Activated CD4-positive, CD25-positive, alpha-beta regulatory T cell treated with anti-CD3 and anti-CD28 coated beads, Interleukin-2, amount 50 U/mL, for 72 hours (primary cell): Measurements from ENCODE around the gene TMOD3.

Source experiments
- DNase-seq: peaks from one replicate; pipeline ENCODE4 v3.0.0; 2021

The TMOD3 gene

DNA sequence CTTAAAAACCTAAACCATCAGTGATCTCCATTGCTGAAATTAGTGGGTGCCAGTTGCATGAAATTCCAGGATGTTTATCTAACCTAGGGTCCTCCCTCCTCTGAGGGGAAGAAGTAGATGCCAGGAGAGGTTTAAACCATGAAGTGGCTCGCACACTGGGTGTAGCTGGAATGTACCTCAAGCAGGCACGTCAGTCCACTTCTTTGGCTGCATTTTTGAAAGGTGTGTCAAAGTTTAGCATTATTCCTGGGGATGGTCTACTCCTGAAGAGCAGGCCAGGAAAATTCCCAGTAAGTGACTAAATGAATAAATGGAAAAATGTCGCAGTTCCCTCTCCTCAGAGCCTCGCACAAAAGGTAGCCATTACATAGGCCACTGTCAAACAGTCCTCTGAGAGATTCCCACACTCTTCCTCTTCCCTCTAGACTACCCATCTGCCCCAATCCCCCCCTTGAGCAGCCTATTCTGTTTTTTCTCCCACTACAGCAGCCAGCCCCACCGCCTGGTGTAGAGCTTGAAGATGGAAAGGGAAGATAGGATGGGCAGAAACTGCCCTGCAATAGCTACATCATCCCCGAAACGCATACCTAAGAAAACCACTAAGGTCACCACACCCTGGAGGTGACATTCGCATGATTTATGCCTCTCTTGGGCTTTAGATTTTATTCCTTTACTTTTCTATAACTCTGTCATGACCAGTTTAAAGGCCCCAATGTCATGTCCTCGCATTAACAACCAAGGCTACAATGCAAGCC is 655 bp upstream of the TMOD3 start:
- no peak for DNase-seq

DNA sequence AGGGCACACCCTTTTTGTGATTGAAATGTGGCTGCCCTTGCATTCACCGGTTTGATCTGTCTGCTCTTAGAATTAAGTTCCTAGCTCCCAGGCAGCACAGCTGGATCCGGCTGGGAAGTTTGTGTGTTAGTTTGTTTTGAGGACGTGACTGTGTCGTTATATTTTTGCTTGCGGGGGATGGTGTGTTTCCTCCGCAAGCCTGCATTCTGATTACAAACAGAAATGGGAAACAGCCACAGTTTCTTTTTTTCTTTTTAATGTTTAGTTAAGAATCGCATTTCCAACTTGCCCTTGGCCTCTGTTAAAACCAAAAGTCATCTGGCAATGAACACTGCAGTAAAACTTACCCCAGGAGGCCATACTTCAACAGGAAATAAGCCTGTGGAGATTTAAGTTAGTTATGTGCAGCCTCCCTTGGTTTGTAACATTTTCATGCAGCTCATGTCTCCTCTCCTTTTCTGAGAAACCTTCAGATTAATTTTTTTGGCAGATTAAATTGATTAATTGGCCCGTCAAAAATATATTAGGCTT is 888 bp downstream of the TMOD3 start:
- DNase-seq = no peak

DNA sequence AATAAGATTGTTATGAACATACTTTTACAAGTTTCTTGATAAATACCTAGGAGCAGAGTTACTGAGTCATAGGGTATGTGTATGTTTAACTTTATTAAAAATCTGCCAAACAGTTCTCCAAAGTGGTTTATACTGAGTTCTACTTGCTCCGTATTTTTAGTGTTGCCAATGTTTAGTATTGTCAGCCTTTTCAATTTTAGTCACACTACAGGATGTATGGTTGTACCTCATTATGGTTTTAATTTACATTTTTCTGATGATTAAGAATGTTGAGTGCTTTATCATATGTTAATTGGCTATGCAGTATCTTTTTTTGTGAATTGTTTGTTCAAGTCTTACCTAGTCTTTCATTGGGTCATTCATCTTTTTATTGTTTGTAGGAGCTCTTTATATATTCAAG is 4.3 kb downstream of the TMOD3 start:
- no peak for DNase-seq

DNA sequence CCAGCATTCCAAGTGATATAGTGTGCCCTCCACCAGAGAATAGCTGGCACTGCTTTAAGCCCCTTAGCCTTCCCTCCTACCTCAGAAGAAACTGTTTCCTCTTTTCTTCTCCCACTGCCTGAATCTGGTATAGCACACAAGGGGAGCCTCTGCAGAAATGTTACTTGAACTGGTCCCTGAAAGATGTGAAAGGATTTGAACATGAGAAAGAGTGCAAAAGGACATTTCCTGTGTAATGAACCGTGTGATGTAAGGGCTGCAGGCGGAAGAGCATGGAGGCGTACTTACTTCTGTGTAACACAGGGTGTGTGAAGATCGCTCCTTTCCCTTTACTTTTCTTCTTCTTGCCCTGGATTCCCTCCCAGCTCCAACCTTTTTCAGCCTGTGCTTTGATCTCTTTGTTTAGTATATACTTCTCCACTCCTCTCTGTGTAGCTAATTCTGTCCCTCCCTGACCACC is 8.4 kb downstream of the TMOD3 start:
- no peak for DNase-seq

DNA sequence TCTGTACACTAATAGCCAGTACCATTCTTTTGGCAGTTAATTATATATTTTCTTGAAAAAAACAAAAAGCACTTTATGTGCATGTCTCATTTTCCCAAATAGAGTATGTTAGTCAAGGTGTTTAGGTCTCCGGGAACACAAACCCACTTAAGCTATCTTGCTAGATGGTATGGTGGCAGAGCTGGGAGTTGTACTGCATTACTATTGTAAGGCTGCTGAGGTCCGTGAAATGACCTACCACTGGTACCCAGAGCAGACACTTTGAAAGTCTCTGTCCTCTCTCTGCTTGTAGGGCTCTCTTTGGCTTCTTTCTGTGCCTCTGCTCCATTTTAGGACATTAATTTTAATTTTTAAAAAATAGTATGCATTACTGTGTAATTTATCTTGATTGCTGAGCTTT is 8.8 kb downstream of the TMOD3 start:
- DNase-seq = no peak

DNA sequence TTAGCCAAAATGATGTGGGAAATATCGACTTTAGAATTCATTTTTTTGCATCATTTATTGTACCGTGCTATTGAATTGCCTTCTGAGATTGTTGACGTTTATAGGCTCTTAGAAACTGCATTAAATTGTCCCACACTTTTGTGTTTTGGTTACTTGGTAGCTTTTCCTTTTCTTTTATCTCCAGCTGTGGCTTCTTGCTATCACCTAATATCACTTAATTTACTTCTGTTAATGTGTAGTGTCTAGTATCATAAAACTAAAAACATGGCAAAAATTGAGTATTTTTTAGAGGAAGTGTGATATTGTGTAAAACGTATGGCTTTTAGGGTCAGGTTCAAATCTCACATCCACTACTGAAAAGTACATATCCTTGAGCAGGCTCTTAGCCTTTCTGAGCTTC is 11.2 kb downstream of the TMOD3 start:
- DNase-seq = no peak

DNA sequence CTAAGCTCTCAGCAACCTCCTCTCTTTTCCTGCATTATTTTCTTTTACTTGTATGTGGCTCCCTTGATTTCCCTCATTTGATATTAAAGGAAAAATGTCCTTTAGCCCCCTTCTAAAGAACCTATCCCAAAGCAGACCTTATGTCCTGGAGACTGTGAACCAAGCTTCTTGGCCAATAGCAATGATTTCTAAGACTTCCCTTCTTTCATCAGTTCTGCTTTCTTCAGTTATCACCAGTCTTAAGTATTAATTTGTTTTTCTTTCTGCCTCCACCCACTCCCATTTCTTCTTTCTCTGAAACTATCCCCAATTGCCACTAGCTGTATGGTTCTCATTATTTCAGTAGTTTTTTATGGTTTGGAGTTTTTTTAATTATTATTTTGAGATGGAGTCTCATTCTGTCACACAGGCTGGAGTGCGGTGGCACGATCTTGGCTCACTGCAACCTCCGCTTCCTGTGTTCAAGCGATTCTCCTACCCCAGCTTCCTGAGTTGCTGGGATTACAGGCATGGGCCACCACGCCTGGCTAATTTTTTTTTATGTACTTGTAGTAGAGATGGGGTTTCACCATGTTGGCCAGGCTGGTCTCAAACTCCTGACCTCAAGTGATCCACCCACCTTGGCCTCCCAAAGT is 12.1 kb downstream of the TMOD3 start:
- DNase-seq = no peak

DNA sequence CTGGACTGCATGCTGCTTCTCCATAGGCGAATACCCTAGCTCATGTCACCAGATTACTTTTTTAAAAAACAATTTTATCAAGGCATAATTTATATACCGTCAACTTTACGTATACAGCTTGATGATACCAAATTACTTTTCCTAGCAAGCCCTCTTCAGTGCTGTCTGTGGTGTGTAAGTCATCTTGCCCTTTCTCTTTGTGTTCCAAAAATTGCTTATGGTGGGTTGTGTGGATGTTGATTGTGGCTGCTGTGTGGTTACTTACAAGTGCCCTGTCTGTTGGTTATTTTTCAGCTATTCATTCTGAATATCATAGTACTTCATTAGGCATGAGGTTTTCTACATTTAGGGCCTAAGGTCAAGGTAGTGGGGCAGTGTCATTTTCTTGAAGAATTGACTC is 12.8 kb downstream of the TMOD3 start:
- no peak for DNase-seq

DNA sequence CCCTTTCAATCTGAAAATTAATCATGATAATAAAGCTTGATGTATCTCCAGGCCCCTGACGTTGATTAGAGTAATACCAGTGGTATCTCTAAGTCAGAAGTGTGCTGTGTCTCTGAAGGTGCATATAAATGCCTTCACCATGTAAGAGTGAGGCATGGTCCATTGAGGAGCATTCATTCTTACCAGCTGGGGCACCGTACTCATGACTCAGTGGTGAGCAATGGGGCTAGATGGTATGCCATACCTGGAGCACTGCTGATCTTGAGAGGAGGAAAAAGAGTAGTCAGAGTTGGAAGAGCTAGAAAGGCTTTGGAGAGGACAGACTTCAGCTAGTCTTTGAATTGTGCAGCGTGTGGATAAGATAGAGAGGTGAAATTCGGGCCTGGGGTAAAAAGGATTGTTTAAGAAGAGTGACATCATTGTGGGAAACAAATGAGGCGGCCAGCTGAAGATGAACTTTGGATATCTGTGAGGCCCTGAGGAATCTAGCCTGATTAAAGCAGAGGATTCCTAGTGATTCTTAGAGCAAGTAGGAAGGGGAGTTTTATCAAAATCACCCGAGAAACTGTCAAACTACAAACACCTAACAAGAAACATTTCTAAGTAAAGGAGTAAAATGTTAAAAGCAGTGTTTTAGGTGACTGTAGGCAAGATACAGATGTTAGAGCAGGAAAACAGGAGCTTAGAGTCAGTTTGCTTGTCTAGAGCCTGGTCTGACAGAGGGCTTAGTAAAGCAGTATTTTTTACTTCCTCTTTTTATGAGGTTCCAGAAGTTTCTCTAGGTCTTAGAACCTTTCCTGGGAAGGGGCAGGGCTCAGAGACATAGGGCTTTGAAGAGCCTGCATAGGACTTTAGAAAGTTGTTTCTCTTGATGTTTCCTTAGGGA is 13.6 kb downstream of the TMOD3 start:
- no peak for DNase-seq

DNA sequence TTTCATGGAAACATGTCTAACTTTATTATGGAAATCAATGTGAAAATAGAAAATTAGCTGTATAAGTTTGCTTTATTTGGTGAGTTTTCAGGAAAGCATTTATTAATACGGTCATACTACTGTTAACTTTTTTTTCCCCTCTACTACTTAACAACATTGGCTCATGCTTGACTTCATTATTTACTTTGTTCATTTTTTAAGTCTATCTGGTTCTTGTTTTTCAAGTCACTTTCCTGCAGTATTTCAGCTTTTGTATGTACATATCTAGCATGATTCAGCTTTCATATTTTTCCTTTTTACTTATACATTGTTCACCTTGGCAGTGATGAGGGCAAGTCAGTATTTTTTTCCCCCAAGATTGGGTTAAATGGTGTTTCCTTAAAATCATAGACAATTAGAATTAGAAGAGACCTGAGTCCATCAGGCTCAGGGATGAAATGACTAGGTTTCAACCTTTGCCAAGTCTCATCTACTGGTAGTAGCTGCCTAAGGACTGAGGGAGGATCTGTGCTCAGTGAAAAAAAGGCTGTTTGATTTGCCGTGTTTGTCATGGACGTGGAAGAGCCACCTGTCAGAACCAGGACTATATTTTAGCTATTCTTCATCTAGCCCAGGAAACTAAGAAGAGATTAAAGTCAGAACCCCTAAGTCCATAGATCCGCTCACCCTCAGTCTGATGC is 15.4 kb downstream of the TMOD3 start:
- no peak for DNase-seq

DNA sequence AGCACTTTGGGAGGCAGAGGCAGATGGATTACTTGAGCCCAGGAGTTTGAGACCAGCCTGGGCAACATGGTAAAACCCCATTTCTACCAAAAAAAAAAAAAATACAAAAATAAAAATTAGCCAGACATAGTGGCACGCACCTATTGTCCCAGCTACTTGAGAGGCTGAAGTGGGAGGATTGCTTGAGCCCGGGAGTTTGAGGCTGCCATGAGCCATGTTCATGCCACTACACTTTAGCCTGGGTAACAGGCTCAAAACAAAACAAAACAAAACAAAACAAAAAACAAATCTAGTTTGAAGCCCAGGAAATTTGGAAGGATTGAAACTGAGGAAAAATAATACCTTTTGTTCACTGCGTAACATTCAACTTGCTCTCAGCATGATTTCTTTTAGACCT is 16.6 kb downstream of the TMOD3 start:
- no peak for DNase-seq

DNA sequence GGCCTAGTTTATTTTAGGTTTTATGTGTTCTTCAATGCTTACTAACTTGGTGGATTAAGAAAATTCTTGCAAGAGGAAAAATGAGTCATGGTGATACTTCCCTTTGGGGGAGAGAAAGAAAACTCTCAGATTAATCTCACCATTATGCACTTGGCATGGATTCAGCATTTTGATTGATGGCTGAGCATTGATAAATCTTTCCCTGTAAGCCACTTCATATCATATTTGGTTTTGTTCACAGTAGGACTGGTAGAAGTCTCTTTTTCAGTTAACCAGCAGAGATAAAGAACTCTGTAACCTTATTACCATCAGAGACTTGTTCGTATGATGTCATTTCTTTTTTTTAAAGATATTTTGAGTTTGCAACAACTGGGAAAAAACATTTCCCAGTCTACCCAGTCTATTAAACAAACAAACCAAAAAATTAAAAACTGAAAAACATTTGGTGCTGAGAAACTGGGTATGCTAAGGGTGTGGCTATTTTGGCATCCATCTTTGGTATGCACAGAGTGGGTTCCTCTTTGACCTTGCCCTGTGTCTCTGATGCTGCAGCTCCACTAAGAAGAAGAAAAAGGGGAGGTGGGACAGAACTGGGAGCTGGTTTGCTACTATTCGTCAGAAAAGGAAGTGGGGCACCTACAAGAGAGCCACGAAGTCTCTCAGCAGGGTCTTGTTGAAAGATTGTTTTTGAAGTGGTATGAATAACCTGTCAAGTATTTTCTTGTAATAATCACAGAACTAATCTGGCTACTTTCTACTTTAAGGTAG is 17.2 kb downstream of the TMOD3 start:
- no peak for DNase-seq

DNA sequence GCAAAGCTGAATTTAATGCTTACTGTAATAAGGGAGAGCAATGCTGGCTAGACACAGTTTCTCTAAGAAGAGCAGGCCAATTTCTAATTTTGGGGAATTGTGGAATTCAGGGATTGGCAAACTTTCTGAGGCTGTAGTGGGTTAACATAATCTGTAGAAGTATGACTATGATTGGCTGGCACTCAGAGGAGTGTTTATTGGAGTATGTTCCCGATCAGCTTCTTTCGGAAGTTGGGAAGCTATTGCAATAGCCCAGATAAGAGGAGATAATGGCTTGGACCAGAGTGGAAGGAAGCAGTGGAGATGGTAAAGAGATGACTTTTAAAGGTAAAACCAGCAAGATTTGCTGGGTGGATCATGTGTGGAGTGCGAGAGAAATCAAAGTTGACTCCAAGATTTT is 19.4 kb downstream of the TMOD3 start:
- no peak for DNase-seq

DNA sequence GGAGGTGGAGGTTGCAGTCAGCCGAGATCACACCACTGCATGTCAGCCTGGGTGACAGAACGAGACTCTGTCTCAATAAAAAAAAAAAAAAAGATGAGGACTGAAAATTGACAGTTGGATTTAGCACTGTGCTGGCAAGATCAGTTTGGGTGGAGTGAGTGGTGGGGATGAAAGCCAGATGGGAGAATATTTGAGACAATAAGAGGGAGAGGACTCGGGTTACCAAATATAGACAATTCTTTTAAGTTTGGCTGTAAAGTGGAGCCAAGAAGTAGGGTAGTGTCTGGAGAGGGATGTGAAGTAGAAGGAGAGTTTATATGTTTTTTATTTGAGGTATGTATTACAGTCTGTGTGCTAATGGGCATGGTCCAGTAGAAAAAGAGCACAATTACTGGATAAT is 20.4 kb downstream of the TMOD3 start:
- no peak for DNase-seq

DNA sequence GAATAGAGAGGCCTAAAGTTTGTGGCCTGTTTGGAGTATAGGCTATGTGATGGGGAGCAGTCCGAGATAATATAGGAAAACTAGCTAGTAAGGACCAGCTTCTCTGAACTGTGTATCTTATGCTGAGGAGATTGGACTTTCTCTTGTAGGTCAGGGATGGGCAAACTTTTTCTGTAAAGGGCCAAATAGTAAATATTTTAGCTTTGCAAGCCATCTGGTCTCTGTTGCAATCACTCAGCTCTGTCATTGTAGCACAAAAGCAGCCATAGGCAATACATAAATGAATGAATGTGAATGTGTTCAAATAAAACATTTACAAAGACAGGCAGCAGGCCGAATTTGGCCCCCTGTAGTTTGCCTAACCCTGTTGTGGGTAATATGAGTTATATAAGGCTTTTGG is 24.5 kb downstream of the TMOD3 start:
- DNase-seq = no peak

DNA sequence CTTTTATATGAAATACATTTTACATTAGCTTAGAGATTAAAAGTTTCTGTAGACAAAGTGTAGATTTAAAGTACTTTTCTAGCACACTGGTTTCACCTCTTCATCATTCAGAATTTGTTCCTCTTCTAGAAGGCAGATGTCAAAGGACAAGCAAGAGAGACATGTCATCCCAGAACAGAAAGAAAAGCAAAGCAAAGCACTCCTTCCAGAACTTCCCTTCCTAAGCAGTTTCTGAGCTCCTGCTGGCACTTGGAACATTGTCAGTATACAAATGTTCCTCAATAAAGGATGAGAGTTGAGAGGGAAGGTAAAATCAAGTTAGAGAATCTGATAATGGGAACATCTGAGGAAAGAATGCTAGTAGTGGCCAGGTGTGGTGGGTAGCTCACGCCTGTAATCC is 26.2 kb downstream of the TMOD3 start:
- DNase-seq = no peak

DNA sequence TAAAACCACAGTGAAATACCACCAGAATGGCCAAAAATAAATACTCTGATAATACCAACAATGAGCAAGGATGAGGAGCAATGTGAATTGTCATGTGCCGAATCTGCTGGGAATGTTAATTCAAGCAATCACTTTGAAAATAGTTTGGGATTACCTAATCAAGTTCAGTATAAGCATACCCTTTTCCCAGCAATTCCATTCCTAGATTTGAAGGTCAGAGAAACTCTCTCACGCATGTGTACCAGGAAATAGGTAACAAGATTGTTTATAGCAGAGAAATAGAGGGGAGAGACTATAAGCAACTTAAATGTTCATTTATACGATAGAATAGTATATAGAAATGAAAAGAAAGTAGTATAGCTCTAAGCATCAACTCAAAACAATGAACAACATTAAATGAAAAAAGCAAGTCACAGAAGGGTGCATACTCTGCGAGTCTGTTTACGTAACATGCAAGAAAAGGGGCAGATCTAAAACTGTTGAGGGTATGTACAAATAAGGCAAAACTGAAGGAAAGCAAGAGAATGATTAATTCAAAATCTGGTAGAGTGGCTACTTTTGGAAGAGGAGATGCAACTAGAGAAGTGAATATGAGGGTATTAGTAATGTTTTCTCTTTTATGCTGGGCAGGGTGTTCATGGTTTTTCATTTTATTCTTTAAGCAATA is 27.4 kb downstream of the TMOD3 start:
- DNase-seq = no peak

DNA sequence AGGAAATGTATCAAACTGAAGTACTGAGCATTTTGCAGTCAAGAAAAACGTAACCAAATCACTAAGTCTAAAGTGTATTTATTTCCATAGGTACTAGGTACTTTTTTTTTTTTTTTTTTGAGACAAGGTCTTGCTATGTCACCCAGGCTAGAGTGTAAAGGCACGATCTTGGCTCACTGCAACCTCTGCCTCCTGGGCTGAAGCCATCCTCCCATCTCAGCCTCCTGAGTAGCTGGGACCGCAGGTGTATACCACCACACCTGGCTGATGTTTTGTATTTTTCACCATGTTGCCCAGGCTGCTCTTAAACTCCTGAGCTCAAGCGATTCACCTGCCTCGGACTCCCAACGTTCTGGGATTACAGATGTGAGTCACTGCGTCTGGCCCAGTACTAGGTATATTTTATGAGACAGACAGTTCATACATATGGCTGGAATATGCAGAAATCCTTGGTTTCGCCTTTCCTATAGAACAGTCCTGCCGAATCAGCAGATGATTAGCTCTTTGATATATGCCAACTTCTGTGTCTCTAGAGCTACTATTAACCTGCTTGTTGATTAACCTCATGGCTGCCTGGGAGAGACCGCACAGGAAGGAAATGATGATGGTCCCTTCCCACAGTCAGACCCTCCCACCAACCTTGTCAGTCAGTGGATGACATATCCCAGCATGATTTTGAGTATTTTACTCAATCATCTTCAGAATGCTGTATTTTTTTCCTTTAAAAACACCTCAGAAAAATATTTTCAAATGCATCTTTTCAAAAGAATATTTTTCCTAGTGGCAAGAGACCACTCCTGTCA is 32.3 kb downstream of the TMOD3 start:
- DNase-seq = peak; percentile 37

DNA sequence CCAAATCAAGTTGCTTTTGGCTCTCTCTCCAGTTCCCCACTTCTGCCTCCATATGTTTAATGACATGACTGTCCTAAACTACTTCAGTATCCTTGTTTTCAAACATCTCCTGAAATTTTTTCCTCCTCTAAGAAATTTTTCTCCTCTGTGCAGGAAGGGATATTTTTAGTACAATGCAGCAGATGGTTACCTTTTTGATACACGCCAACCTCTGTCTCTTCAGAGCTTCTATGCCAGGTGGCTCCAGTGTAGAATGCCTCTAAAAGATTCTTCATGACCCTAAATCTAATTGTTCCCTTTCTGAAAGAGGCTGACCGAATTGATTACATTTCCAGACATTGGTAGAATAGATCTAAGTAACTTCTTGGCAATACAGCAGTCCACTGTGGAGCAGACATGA is 33.7 kb downstream of the TMOD3 start:
- no peak for DNase-seq

DNA sequence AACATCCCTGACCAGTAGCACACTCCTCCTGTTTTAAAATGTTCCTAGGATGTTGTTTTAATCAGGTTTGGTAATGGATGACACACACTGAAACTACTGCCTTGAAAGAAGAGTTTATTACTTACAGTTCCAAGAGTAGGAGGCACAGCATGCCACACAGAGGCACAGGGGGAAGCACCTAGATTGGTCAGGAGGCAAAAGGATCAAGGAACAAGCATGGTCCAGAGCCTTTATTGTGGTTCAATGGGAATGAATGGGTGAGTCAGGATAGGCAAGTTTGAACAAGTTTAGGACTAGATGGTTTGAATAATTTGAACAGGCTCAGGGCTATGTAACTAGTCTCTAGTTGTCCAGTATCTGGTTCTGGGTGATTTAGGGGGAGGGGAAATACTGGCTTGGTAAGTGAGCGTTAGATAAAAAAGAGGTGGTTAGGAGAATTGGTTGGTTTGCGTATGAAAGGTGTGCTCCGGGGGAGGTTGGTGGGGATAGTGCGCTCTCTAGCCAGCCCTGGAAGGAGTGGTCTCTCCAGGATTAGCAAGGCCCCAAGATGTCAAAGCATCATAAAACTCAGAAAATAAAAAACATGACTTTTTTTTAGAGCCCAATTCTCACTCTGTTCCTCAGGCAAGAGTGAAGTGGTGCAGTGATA is 35.1 kb downstream of the TMOD3 start:
- no peak for DNase-seq
